Stromal cell of bone marrow (primary cell): ENCODE results near the gene ARHGAP9.
"Not testable (repeated sequence)": the region's sequence is repeated elsewhere in the genome, so short reads cannot be mapped to it uniquely, and the experiment has no call there.

Experiments used
- DNase-seq: peaks from one replicate; pipeline ENCODE4 v3.0.0-alpha.2; 2012; ENCODE audit warnings: low read depth

ARHGAP9 gene

DNA sequence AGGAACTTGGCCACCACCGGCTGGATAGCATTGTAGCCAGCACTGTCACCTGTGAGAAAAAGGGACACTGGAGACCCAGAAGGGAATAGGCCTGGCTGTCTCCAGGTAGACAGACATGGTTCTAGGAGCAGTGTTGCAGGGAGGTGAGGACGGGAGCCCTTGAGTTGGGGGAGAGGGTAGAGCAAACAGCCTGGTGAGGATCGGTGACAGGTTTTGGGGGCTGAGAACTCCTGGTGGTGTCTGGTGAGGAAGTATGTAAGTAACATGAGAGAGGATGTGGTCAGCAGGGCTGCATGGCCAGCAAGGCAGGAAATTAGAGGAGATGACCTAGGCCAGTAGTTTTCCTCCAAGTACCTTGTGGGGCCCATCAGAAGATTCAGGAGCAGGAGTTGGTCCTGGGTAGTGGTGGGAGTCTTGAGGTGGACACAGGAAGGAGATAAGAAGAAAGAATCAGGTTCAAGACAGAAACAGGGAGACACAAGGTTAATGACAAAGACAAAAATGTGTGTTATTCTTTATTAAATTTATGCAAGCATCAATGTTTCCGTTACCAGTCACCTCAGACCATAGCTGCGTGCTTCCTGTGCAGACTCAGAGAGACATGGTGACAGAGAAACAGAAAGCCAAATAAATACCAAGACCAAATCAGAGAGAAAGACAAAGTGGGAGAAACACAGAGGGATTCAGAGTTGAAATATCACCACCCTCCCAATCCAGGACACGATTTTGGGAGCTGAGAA lies at the start of gene ARHGAP9:
ARHGAP9 (minus strand) TSS at position 491 of the 740 bp plus-strand sequence; CDS start at position 31, 460 bp downstream.
- DNase-seq = no peak

- no peak for DNase-seq
Measured at GRCh38 chr12:57528831-57529555, 49.3 kb upstream of the ARHGAP9 start.

DNA sequence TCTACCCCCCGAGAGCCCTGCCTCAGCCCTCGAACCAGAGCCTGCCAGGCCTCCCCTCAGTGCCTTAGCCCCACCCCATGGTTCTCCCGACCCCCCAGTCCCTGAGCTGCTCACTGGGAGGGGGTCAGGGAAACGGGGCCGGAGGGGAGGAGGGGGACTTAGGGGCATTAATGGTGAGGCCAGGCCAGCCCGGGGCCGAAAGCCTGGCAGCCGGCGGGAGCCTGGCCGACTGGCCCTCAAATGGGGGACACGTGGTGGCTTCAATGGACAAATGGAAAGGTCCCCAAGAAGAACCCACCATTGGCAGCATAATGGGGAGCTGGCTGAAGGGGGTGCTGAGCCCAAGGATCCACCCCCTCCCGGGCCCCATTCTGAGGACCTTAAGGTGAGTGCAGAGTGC lies 48.5 kb upstream of the ARHGAP9 start:
- no peak for DNase-seq

DNA sequence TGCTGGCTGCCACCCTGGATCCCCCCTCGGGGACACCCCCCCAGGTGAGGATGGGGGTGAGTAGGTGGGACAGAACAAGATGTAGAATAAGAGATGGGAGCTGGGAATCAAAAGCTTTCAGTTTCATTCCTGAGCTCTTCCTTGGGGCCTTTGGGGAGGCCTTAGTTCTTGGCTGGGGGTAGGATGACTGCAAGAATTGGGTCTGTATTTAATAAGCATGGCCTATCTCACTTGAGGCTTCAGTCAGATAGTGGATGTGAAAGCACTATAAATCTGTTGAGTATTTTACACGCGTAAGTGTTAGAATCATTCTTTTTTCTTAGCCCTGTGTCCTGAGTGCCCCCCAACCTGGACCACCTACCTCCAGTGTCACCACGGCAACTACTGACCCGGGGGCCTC lies 47.5 kb upstream of the ARHGAP9 start:
- no peak for DNase-seq

- DNase-seq = no peak
Measured at GRCh38 chr12:57526477-57527126, 46.9 kb upstream of the ARHGAP9 start.

- no peak for DNase-seq
Measured at GRCh38 chr12:57525615-57526383, 46.1 kb upstream of the ARHGAP9 start.

- no peak for DNase-seq
Measured at GRCh38 chr12:57524814-57525614, 45.3 kb upstream of the ARHGAP9 start.

- no peak for DNase-seq
Measured at GRCh38 chr12:57523706-57524614, 44.3 kb upstream of the ARHGAP9 start.

DNA sequence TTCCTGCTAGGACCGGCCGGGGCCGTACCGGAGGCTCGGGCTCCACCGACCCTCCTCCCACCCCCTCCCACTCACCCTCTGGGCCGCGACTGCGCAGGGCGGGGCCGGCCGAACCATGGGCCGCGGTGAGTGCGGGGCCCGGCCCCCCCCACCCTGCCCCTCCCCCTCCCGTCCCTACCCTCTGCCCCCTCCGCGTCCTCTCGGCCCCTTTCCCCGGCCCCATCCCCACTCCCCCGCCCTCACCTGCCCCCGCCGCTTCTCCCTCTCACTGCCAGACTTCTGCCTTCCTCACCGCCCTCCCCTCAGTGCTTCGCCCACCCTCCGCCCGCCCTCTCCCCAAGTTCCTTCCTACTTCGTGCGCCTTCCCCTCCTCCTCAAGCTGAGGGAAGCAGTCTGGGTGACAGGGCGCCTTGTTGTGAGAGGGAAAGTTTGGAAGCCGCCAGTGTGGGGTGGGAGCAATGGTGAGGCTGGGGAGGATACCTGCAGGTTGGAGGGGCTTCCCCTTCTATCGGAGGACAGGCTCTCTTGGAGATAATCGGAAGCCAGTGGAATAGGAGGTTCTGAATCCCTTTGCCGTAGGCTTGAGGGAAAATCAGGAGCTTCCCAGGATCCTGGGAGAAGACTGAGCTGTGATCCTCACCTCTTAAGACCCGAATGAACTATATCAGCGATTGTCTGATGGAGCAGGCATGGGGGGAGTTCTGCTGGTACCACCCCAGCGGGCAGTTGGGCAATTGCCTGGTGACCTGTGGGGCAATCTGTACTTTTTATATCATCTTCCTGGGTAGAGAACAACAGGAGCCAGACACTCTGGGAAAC lies 43.4 kb upstream of the ARHGAP9 start:
- no peak for DNase-seq

- peak; percentile 67 for DNase-seq
Measured at GRCh38 chr12:57522011-57522886, 42.6 kb upstream of the ARHGAP9 start, which contains the start of gene MBD6. Gene MBD6 (plus strand): TSS chr12:57522824. CDS start chr12:57524304, 1,480 bp downstream.

DNA sequence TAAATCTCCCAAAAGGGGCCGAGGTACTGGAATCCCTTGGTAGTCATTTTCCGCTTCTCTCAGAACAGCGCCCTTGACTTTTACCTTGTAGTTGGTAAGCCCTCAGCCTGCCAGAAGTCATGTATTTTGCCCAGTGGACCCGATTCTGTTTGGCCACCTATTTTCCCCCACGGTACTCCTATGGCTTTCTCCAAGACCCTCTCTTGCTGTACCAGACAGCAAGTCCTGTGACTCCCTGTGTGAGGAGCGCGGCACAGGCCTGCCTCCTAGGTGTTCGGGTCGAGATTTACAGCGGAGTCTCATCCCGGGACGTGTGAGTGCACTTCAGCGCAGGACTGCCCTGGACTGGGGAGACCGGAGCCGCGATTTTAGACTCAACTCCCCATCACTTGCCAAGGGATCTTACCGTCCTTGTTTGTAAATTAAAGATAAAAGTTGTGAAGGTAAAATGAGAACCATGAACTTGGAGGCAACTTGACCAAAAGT lies 41.9 kb upstream of the ARHGAP9 start:
- no peak for DNase-seq

- DNase-seq = peak; percentile 98
Measured at GRCh38 chr12:57520053-57520818, 40.6 kb upstream of the ARHGAP9 start, which contains the start of gene DDIT3. Gene DDIT3 (minus strand): TSS chr12:57520514. CDS start chr12:57517406, 3,108 bp downstream.

DNA sequence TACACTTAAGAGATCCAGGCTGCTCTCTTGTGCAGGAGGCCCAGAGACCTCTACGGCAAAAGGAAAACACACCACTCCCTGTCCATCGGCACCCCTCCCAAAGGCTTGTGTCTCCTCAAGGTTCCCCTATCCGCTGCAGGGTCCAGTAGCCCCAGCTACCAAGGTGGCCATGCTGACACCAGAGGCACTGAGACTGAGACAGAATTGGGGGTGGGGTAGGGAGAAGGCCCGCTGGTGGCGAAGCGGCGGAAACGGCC lies 40.1 kb upstream of the ARHGAP9 start:
- DNase-seq = no peak

- DNase-seq = peak; percentile 10
Measured at GRCh38 chr12:57518920-57519795, 39.5 kb upstream of the ARHGAP9 start.

DNA sequence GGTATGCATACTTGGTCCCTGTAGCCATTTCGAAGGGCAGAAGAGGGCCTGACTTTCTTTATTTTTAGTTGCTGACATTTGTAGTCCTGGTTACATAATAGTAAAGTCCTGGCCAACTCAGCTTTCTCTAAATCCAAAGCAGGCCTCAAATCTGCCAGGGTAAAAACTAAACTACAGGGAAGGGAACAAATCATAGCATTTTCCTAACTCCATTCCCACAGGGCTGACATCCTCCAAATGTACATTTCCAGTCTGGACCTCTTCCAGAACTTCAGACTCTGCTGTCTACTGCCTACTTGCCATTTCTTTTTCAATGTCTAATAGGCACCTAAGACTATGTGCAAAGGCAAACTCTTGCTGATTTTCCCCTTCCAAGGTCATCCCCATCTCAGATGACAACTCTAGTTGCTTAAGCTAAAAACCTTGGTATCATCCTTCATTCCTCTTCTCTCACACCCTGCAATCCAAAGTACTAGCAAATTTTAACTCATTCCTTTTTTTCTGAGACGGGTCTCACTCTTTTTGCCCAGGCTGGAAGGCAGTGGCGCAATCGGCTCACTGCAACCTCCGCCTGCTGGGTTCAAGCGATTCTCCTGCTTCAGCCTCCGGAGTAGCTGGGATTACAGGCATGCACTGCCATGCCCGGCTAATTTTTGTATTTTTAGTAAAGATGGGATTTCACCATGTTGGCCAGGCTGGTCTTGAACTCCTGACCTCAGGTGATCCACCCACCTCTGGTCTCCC lies 38.7 kb upstream of the ARHGAP9 start:
- DNase-seq = peak; percentile 11

- DNase-seq = not testable (repeated sequence)
Measured at GRCh38 chr12:57517718-57518117, 38.1 kb upstream of the ARHGAP9 start.
